ENCODE data around the gene MEOX1. TPM values are rescaled to one million over a fixed set of nuclear protein-coding genes. Genes with fewer than 3 reads are reported as not detected.

MEOX1 gene
- total and polyA plus RNA-seq, 2 of the 13 experiments (the other 11 are each of a cell fraction or from before 2014, with no cell fraction given), result not detected

GRCh38 chr17:43669971-43670644 lies 8.4 kb upstream of the MEOX1 start (continued):
- TF ChIP-seq ZNF280D (CRISPR knock-in tag; IDR thresholded peaks at IDR 0.05), result no peak
- TF ChIP-seq CBX5 (CRISPR knock-in tag; IDR thresholded peaks at IDR 0.05; ENCODE audit: borderline replicate concordance), result no peak
- peak; percentile 48; the same call in 1 of the 2 replicates for TF ChIP-seq POLR2G (IDR thresholded peaks at IDR 0.05; ENCODE audit: low read depth, low read length)
- no peak for TF ChIP-seq FOXO4 (CRISPR knock-in tag; conservative IDR thresholded peaks at IDR 0.05)
- TF ChIP-seq ATF7-NPFF (CRISPR knock-in tag; IDR thresholded peaks at IDR 0.05; ENCODE audit: low read depth), result no peak
- TF ChIP-seq IKZF1 (IDR thresholded peaks at IDR 0.05), result no peak
- TF ChIP-seq SRF (IDR thresholded peaks at IDR 0.05; ENCODE audit: low read depth, low read length), result no peak
- TF ChIP-seq MBNL3 (CRISPR knock-in tag; conservative IDR thresholded peaks at IDR 0.05), result no peak
- TF ChIP-seq WIZ (CRISPR knock-in tag; IDR thresholded peaks at IDR 0.05), result no peak
- no peak for TF ChIP-seq GTF3A (CRISPR knock-in tag; conservative IDR thresholded peaks at IDR 0.05)
- TF ChIP-seq RBFOX2 (IDR thresholded peaks at IDR 0.05; ENCODE audit: low read depth, low read length), result no peak
- no peak for TF ChIP-seq MED13 (CRISPR knock-in tag; IDR thresholded peaks at IDR 0.05)
- TF ChIP-seq, protein P1, sequence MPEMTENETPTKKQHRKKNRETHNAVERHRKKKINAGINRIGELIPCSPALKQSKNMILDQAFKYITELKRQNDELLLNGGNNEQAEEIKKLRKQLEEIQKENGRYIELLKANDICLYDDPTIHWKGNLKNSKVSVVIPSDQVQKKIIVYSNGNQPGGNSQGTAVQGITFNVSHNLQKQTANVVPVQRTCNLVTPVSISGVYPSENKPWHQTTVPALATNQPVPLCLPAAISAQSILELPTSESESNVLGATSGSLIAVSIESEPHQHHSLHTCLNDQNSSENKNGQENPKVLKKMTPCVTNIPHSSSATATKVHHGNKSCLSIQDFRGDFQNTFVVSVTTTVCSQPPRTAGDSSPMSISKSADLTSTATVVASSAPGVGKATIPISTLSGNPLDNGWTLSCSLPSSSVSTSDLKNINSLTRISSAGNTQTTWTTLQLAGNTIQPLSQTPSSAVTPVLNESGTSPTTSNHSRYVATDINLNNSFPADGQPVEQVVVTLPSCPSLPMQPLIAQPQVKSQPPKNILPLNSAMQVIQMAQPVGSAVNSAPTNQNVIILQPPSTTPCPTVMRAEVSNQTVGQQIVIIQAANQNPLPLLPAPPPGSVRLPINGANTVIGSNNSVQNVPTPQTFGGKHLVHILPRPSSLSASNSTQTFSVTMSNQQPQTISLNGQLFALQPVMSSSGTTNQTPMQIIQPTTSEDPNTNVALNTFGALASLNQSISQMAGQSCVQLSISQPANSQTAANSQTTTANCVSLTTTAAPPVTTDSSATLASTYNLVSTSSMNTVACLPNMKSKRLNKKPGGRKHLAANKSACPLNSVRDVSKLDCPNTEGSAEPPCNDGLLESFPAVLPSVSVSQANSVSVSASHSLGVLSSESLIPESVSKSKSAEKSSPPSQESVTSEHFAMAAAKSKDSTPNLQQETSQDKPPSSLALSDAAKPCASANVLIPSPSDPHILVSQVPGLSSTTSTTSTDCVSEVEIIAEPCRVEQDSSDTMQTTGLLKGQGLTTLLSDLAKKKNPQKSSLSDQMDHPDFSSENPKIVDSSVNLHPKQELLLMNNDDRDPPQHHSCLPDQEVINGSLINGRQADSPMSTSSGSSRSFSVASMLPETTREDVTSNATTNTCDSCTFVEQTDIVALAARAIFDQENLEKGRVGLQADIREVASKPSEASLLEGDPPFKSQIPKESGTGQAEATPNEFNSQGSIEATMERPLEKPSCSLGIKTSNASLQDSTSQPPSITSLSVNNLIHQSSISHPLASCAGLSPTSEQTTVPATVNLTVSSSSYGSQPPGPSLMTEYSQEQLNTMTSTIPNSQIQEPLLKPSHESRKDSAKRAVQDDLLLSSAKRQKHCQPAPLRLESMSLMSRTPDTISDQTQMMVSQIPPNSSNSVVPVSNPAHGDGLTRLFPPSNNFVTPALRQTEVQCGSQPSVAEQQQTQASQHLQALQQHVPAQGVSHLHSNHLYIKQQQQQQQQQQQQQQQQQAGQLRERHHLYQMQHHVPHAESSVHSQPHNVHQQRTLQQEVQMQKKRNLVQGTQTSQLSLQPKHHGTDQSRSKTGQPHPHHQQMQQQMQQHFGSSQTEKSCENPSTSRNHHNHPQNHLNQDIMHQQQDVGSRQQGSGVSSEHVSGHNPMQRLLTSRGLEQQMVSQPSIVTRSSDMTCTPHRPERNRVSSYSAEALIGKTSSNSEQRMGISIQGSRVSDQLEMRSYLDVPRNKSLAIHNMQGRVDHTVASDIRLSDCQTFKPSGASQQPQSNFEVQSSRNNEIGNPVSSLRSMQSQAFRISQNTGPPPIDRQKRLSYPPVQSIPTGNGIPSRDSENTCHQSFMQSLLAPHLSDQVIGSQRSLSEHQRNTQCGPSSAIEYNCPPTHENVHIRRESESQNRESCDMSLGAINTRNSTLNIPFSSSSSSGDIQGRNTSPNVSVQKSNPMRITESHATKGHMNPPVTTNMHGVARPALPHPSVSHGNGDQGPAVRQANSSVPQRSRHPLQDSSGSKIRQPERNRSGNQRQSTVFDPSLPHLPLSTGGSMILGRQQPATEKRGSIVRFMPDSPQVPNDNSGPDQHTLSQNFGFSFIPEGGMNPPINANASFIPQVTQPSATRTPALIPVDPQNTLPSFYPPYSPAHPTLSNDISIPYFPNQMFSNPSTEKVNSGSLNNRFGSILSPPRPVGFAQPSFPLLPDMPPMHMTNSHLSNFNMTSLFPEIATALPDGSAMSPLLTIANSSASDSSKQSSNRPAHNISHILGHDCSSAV (CRISPR knock-in tag; IDR thresholded peaks at IDR 0.05; ENCODE audit: borderline replicate concordance), result no peak
- no peak; the same call in 1 of the 2 replicates for TF ChIP-seq NR2C2 (CRISPR knock-in tag; IDR thresholded peaks at IDR 0.05; ENCODE audit: borderline replicate concordance)
- TF ChIP-seq DPF2 (CRISPR knock-in tag; IDR thresholded peaks at IDR 0.05; ENCODE audit: borderline replicate concordance, low read depth), result no peak
- no peak for TF ChIP-seq U2AF2 (IDR thresholded peaks at IDR 0.05; ENCODE audit: low read depth, low read length)
- TF ChIP-seq XRCC5 (optimal IDR thresholded peaks at IDR 0.05; ENCODE audit: low read length), result no peak
- peak; percentile 50; the same call in 1 of the 2 replicates for TF ChIP-seq MTA1 (CRISPR knock-in tag; IDR thresholded peaks at IDR 0.05; ENCODE audit: borderline replicate concordance)
